Hematopoietic multipotent progenitor cell treated with erythropoietin and hydrocortisone succinate and interleukin-3 and kit ligand, for 4 days (in vitro differentiated cells): ENCODE data around the gene SLPI.

ENCODE experiments used
- DNase-seq: peaks from one replicate; pipeline ENCODE4 v3.0.0-alpha.2; 2015

The SLPI gene

GRCh38 chr20:45269754-45270270, 15.4 kb upstream of the SLPI start:
- no peak for DNase-seq

GRCh38 chr20:45269056-45269455, 14.7 kb upstream of the SLPI start:
- no peak for DNase-seq

GRCh38 chr20:45268531-45268930, 14.2 kb upstream of the SLPI start:
- DNase-seq = no peak

DNA sequence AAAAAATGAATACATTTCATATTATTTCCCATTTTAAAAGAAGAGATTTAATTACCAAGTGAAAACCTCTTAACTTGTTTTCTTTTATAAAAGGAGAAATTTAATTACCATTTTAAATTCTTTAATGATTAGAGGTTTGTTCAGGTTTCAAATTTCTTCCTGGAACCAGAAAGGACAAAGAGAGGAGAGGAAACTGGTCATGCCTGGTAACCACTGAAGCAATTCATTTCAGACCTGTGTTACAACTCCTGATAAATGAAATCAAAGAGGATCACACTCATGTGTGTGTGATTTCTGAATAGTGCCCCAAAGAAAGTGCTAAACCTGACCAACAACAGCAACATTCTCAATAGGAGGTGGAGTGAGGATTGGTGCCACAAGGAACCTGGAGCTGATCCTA, 12.6 kb upstream of the SLPI start:
- DNase-seq = no peak

GRCh38 chr20:45263556-45264266, 9.3 kb upstream of the SLPI start:
- DNase-seq = no peak

- DNase-seq = no peak
These were observed 4.3 kb upstream of the SLPI start for GRCh38 chr20:45258664-45259063.

GRCh38 chr20:45258259-45258658, 3.9 kb upstream of the SLPI start:
- no peak for DNase-seq

- no peak for DNase-seq
These were observed 3.3 kb upstream of the SLPI start for GRCh38 chr20:45257711-45258110.

- no peak for DNase-seq
These were observed 2.8 kb upstream of the SLPI start for GRCh38 chr20:45257161-45257560.

DNA sequence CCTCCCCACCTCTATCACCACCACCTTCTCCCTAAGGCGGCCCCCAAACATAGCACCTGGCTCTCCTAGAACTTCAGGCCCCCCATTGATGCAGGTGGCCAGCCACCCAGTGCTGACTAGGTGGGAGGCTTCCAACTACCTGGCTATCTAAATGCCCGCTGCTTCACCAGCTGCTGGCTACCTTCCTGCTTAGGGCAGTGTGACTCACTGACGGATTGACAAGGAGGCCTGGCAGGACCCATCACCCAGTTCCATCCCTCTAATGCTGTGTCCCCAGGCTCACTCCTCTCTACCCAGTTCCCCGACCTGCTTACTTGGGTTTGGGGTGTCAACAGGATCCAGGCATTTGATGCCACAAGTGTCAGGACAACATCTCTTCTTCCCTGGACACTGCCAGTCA, 1.1 kb downstream of the SLPI start:
- no peak for DNase-seq

GRCh38 chr20:45251884-45252560, 2.3 kb downstream of the SLPI start:
- no peak for DNase-seq

GRCh38 chr20:45248609-45249008, 5.8 kb downstream of the SLPI start:
- DNase-seq = no peak

DNA sequence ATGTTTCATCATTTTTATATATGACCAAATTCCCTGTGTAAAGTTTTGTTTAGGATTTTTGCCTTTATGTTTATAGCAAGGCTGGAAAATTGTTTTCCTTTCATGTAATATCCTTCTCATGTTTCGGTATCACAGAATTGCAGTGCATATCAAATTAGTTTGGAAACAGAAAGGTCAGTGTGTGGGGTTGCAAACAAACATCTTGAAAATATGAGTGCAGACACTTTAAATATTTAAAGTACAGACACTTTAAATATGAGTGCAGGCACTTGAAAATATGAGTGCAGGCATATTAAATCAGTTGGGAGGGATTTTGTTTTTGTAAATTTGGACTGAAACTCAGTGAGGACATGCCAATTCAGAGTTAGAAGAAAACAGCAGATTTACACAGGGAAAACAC, 6.5 kb downstream of the SLPI start:
- DNase-seq = no peak

DNA sequence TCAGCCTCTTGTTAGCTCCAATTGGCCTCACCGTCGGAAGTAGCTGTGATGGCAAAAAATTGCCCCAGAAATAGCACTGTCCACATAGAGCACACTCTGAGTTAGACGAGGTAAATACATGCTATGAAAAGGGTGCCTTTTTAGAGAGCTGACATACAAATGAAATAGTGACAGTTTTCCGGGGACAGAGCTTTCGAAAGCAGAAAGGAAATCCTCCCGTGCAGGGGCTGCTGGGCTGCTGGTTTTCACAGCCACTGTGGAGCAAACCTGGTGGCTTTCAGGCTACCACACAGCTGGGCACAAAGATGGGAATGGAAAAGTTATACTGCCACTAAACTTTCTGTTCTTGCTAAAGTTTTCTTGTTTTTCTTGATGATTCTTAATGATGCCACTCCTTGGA, 8.3 kb downstream of the SLPI start:
- DNase-seq = peak; percentile 13

DNA sequence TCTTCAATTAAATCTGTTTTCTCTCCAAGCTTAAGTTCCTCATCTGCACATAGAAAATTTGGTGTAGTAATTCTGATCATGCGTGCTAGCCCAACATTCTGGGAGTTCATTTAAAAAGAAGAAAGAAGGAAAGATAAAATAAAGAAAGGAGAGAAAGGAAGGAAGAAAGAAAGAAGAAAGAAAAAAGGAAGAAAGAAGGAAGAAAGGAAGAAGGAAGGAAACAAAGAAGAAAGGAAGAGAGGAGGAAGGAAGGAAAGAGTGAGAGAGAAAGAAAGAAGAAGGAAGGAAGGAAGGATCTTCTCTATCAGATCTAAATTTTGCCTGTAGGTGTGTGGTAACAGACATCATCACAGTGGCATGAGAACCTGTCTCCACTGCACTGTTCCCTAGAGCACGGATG, 16.2 kb downstream of the SLPI start:
- no peak for DNase-seq

GRCh38 chr20:45235995-45236394, 18.4 kb downstream of the SLPI start:
- DNase-seq = no peak

DNA sequence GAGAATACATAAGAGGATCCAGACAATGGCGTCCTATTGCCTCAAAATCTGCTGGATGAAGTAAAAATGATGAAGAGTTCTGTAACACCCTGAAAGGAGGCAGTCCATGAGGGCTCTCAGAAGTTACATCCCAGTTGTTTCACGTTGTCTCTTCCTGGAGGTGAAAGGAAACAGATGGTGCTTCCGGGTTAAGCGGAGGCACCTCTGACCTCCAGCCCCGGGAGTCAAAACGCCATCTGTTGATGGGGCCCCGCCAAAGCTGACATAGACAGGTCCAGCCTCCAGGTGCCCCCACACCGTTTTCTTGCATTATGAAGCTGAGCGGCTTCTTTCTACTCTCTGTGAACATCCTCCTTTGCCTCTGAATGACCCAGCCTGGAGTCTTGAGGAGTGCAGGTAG, 23.7 kb downstream of the SLPI start:
- DNase-seq = no peak

DNA sequence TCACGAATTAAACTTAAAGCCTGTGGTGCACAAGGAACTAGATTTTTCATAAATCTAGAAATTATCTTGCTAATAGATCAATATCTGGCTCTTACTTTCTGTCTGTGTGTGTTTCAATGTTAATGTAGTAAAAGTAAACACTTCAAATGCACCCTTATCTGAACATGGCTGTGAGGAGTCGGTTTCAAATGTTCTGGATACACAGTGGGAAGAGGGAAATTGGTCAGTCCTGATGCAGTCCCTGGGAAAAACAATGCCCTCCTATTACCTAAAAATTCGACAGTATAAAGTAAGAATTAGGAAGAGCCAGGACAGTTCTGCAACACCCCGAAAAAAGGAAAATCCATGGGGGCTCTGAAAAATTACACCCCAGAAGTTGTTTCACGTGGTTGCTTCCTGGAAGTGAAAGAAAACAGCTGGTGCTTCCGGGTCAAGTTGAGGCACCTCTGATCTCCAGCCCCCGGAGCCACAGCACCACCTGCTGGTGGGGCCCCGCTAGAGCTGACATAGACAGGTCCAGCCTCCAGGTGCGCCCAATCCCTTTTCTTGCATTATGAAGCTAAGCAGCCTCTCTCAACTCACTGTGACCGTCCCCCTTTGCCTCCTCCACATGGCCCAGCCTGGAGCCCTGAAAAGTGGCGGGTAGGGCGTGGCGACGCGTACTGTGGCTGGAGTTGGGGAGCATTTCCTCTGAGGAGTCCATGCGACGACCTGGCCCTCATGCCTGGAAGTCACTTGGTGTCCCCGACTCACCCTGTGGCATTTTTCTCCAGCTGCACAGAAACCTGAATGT, 24.9 kb downstream of the SLPI start:
- DNase-seq = peak; percentile 71

DNA sequence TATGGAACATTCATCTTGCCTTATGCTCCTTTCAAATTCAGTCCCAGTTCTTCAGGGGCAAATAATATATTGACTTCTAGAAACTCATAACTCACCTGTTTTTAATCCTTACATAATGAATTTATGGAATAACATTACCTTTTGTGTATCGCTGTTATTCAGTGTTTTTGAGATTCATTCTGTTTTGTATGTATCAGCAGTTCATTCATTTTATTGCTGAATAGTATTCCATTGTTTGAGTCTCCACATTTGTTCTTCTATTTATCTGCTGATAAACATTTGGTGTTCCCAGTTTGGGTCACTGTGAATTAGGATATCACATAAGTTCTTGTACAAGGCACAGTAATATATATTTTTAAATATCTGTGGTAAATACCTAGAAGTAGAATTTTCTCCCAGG, 28.1 kb downstream of the SLPI start:
- DNase-seq = no peak

- no peak for DNase-seq
These were observed 31.2 kb downstream of the SLPI start for GRCh38 chr20:45223136-45223535.

GRCh38 chr20:45221076-45221475, 33.3 kb downstream of the SLPI start, which contains the start of gene SEMG2:
Gene SEMG2 (plus strand): TSS chr20:45221373. CDS start chr20:45221390, 17 bp downstream.
- DNase-seq = no peak

DNA sequence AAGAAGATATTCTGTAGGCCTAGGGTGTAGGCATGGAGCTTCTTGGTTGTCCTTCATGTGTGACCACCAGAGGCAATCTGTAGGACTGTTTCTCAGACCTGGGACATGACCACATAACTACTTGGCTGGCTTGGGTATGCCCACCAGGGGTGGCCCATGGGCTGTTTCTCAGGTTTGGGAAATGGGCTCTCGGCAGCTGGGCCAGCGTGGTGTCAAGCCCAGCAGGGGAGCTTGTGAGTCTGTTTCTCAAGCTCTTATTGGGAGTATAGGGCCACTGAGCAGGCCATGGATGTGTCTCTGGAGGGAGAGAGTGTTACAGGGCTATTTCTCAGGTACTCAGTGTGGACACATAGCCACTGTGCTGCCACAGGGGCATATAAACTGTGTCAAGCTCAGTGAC, 35.7 kb downstream of the SLPI start:
- DNase-seq = no peak

- no peak for DNase-seq
These were observed 36.2 kb downstream of the SLPI start for GRCh38 chr20:45218124-45218523.

DNA sequence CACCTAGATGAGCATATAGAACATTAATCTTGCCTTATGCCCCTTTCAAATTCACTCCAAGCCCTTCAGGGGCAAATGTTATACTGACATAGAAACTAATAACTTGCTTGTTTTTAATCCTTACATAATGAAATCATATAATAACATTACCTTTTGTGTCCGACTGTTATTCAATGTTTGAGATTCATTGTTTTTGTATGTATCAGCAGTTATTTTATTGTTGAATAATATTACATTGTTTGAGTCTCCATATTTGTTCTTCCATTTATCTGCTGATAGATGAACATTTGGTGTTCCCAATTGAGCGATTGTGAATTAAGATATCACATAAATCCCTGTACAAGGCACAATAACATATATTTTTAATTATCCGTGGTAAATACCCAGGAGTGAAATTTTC, 41.5 kb downstream of the SLPI start:
- no peak for DNase-seq
